ENCODE measurements around the gene GANAB. TPM values are rescaled to one million over a fixed set of nuclear protein-coding genes. Genes with fewer than 3 reads are reported as not detected.
A peak's percentile ranks its signal among the peaks of the same experiment; 100 is the strongest.

GANAB gene
- total RNA-seq, 4 donors from 2014 or later: 72.0 to 118 (median 91.4) TPM

- WGBS, 2 donors: 3% methylated on average over 25 to 55 of the region's 96 CpGs
- DNase-seq (ENCODE audit: low spot score in 2 of 2): peak; percentile 74 to 94
- intact Hi-C loops (cut with DNase I; ENCODE audit: low total_unique reads): no loop called here
Measured at GRCh38 chr11:62602141-62603071, 44.0 kb downstream of the GANAB start.

GRCh38 chr11:62601372-62602140, 44.9 kb downstream of the GANAB start, which contains the start of gene MTA2:
MTA2 (minus strand) TSS chr11:62601865; CDS start chr11:62601450, 415 bp downstream.
- TF ChIP-seq CTCF (IDR thresholded peaks at IDR 0.05): no peak
- TF ChIP-seq POLR2A (IDR thresholded peaks at IDR 0.05): no peak
- peak within 1 kb of the TSS; percentile 81 for H3K4me3 ChIP-seq (ENCODE audit: low read depth, poor library complexity, severe bottlenecking)
- DNase-seq (ENCODE audit: low spot score in 2 of 2): peak; percentile 97 to 100
- WGBS, 2 donors: 0 to 1% methylated on average over 29 to 64 of the region's 83 CpGs
- intact Hi-C loops (cut with DNase I; ENCODE audit: low total_unique reads): no loop called here

More at GRCh38 chr11:62602141-62603071, 44.0 kb downstream of the GANAB start:
- TF ChIP-seq CTCF (IDR thresholded peaks at IDR 0.05) (no peak), POLR2A (IDR thresholded peaks at IDR 0.05) (no peak)
- peak overlapping the region; percentile 35 for H3K4me3 ChIP-seq (ENCODE audit: low read depth, poor library complexity, severe bottlenecking)

- 0 to 1% methylated on average over 16 to 30 of the region's 30 CpGs for WGBS, 2 donors
- no peak for DNase-seq (ENCODE audit: low spot score in 2 of 2)
- intact Hi-C loops (cut with DNase I; ENCODE audit: low total_unique reads): no loop called here
- peak overlapping the region; percentile 81 for H3K4me3 ChIP-seq (ENCODE audit: low read depth, poor library complexity, severe bottlenecking)
- TF ChIP-seq POLR2A (IDR thresholded peaks at IDR 0.05) (no peak), CTCF (IDR thresholded peaks at IDR 0.05) (no peak)
Measured at GRCh38 chr11:62601122-62601371, 45.4 kb downstream of the GANAB start.

- H3K4me3 ChIP-seq (ENCODE audit: low read depth, poor library complexity, severe bottlenecking): peak overlapping the region; percentile 81
- WGBS, 2 donors: 1 to 2% methylated on average over 26 of the region's 26 CpGs
- intact Hi-C loops (cut with DNase I; ENCODE audit: low total_unique reads): no loop called here
- no peak for TF ChIP-seq POLR2A (IDR thresholded peaks at IDR 0.05)
- no peak for TF ChIP-seq CTCF (IDR thresholded peaks at IDR 0.05)
- no peak for DNase-seq (ENCODE audit: low spot score in 2 of 2)
Measured at GRCh38 chr11:62600367-62601121, 45.9 kb downstream of the GANAB start.

- intact Hi-C loops (cut with DNase I; ENCODE audit: low total_unique reads): loop anchor here (10.0 kb wide), 1 partner anchor 95 kb away; no protein-coding TSS in a partner anchor
- TF ChIP-seq CTCF (IDR thresholded peaks at IDR 0.05) (no peak), POLR2A (IDR thresholded peaks at IDR 0.05) (no peak)
- 13 to 22% methylated on average over 5 of the region's 5 CpGs for WGBS, 2 donors
- DNase-seq (ENCODE audit: low spot score in 2 of 2): no peak
- no peak overlapping the region for H3K4me3 ChIP-seq (ENCODE audit: low read depth, poor library complexity, severe bottlenecking)
Measured at GRCh38 chr11:62599901-62600300, 46.5 kb downstream of the GANAB start.
